GM12892 (cell line): Measurements from ENCODE around the gene FCER2.

Source experiments
- POLR2A ChIP-seq: IDR thresholded peaks from 2 replicates; pipeline ENCODE4 v1.6.1; 2011; ENCODE audit warnings: low read depth, low read length, control low read depth
- POLR2AphosphoS5 ChIP-seq: IDR thresholded peaks from 2 replicates; pipeline ENCODE4 v1.6.1; 2011; ENCODE audit warnings: low read depth, low read length, control low read depth
- TAF1 ChIP-seq: IDR thresholded peaks from 2 replicates; pipeline ENCODE4 v1.6.1; 2011; ENCODE audit warnings: low read depth, mild to moderate bottlenecking, control low read depth, low read length, borderline replicate concordance

GRCh38 chr19:7725791-7726190 lies 23.9 kb upstream of the FCER2 start:
- TF ChIP-seq POLR2AphosphoS5: no peak
- no peak for TF ChIP-seq POLR2A
- no peak for TF ChIP-seq TAF1
